Gastrocnemius medialis (tissue), 4 donors: Measurements from ENCODE around the gene OFD1. TPM values are rescaled to one million over a fixed set of nuclear protein-coding genes. Genes with fewer than 3 reads are reported as not detected.
A peak's percentile ranks its signal among the peaks of the same experiment; 100 is the strongest.

ENCODE experiments used
- ATAC-seq, 2 donors: fragments of 150-250 bp; one replicate each; pipeline ENCODE4 v1.9.1; 2016
- DNase-seq, 2 donors: peaks; one replicate each; pipeline ENCODE4 v3.0.0-alpha.2; 2019
- H3K27ac ChIP-seq, 4 donors: fragments of 200-600 bp; sonication (generic); 1 replicate in 1 of 4; 2 replicates in 3 of 4; pipeline ENCODE4 v1.5.1; 2016 to 2018; ENCODE audit warnings: mild to moderate bottlenecking in 2 of 4, moderate library complexity in 1 of 4
- H3K27me3 ChIP-seq, 3 donors: fragments of 200-600 bp; sonication (generic) in 2 of 3; 1 replicate in 1 of 3; 2 replicates in 2 of 3; pipeline versions ENCODE4 v1.5.1 to v1.6.0; 2016 to 2019; ENCODE audit warnings: mild to moderate bottlenecking in 1 of 3, moderate library complexity in 1 of 3
- H3K36me3 ChIP-seq, 2 donors: fragments of 200-600 bp; sonication (generic) in 1 of 2; one replicate each; pipeline ENCODE4 v1.5.1; 2017 to 2018
- H3K4me1 ChIP-seq, 2 donors: fragments of 200-600 bp; sonication (generic) in 1 of 2; one replicate each; pipeline ENCODE4 v1.5.1; 2016 to 2017; ENCODE audit warnings: mild to moderate bottlenecking in 2 of 2
- H3K4me3 ChIP-seq, 4 donors: fragments of 200-600 bp; sonication (generic) in 3 of 4; 1 replicate in 1 of 4; 2 replicates in 3 of 4; pipeline ENCODE4 v1.5.1; 2016 to 2019; ENCODE audit warnings: mild to moderate bottlenecking in 2 of 4
- H3K9me3 ChIP-seq, 3 donors: fragments of 200-600 bp; sonication (generic) in 2 of 3; 1 replicate in 1 of 3; 2 replicates in 2 of 3; pipeline ENCODE4 v1.5.1; 2016 to 2019
- CTCF ChIP-seq, 5 experiments: fragments of 450-650 bp in 3 of 5; fragments of 200-600 bp in 2 of 5; sonication (generic) in 2 of 5; IDR thresholded peaks in 4 of 5; conservative IDR thresholded peaks in 1 of 5; 1 replicate in 4 of 5; 2 replicates in 1 of 5; pipeline ENCODE4 v1.5.1; 2016 to 2019; ENCODE audit warnings: antibody characterized with exemption in 5 of 5, mild to moderate bottlenecking in 3 of 5, moderate library complexity in 3 of 5
- POLR2A ChIP-seq, 2 donors: fragments of 450-650 bp; IDR thresholded peaks; one replicate each; pipeline ENCODE4 v1.6.1; 2017; ENCODE audit warnings: antibody characterized with exemption in 2 of 2, mild to moderate bottlenecking in 2 of 2, moderate library complexity in 2 of 2
- in situ Hi-C, 4 donors: fragments of 200-750 bp; cut with MboI; loops; one replicate each; pipeline versions ENCODE4 v1.15.0 to v1.8.0; 2017; ENCODE audit warnings: low sequenced_read_pairs in 4 of 4
- intact Hi-C: fragments of 100-400 bp; cut with DNase I; formaldehyde crosslinking; loops from one replicate; pipeline ENCODE4 v1.15.1; 2023; ENCODE audit warnings: low total_unique reads
- total RNA-seq, 4 donors: library from RNA; depleted of rRNA; stranded (reverse); fragments of >200 nt; gene quantifications; one replicate each; pipeline versions ENCODE4 v1.1.0 to v1.2.3, GENCODE V29; 2016

OFD1 gene
- total RNA-seq, 4 donors from 2014 or later = 2.8 to 8.0 (median 7.0) TPM

- H3K9me3 ChIP-seq = no peaks in the 10 kb centered on the region
- no peaks in the 10 kb centered on the region for H3K27me3 ChIP-seq
- ATAC-seq (no peak), DNase-seq (no peak)
- TF ChIP-seq POLR2A (IDR thresholded peaks at IDR 0.05) (no peak), CTCF (IDR thresholded peaks at IDR 0.05 in 4 of 5, conservative IDR thresholded peaks at IDR 0.05 in 1 of 5) (no peak)
- no peak overlapping the region for H3K27ac ChIP-seq
- intact Hi-C loops (no loop called here), in situ Hi-C loops (no loop called here)
- no peak overlapping the region for H3K4me3 ChIP-seq
- peaks cover 0 to 22% of the 10 kb centered on the region in 2 donors for H3K36me3 ChIP-seq
- H3K4me1 ChIP-seq = no peaks in the 10 kb centered on the region
These were observed 17.6 kb downstream of the OFD1 start for GRCh38 chrX:13752141-13752540.

- Histone ChIP-seq H3K27me3 (no peaks in the 10 kb centered on the region), H3K4me1 (no peaks in the 10 kb centered on the region), H3K36me3 (peaks cover 0 to 22% of the 10 kb centered on the region in 2 donors), H3K27ac (no peak overlapping the region), H3K9me3 (no peaks in the 10 kb centered on the region), H3K4me3 (no peak overlapping the region)
- ATAC-seq (peak in 1 of 2 donors; percentile 53), DNase-seq (no peak)
- TF ChIP-seq CTCF (IDR thresholded peaks at IDR 0.05 in 4 of 5, conservative IDR thresholded peaks at IDR 0.05 in 1 of 5) = no peak
- no peak for TF ChIP-seq POLR2A (IDR thresholded peaks at IDR 0.05)
- intact Hi-C loops = no loop called here
- in situ Hi-C loops = no loop called here
These were observed 18.1 kb downstream of the OFD1 start for GRCh38 chrX:13752646-13753045.

GRCh38 chrX:13754765-13755164 is 20.2 kb downstream of the OFD1 start:
- intact Hi-C loops = no loop called here
- no peaks in the 10 kb centered on the region for H3K27me3 ChIP-seq
- ATAC-seq = no peak
- H3K27ac ChIP-seq = no peak overlapping the region
- no peak for TF ChIP-seq CTCF (IDR thresholded peaks at IDR 0.05 in 4 of 5, conservative IDR thresholded peaks at IDR 0.05 in 1 of 5)
- TF ChIP-seq POLR2A (IDR thresholded peaks at IDR 0.05) = no peak
- H3K4me3 ChIP-seq = no peak overlapping the region
- H3K36me3 ChIP-seq = peaks cover 0 to 29% of the 10 kb centered on the region in 2 donors
- no peaks in the 10 kb centered on the region for H3K4me1 ChIP-seq
- no peak for DNase-seq
- H3K9me3 ChIP-seq = no peaks in the 10 kb centered on the region
- in situ Hi-C loops = no loop called here

GRCh38 chrX:13755254-13755653 is 20.7 kb downstream of the OFD1 start:
- in situ Hi-C loops = no loop called here
- H3K4me1 ChIP-seq = no peaks in the 10 kb centered on the region
- ATAC-seq = no peak
- H3K36me3 ChIP-seq = peaks cover 0 to 34% of the 10 kb centered on the region in 2 donors
- no peaks in the 10 kb centered on the region for H3K9me3 ChIP-seq
- no peak for TF ChIP-seq CTCF (IDR thresholded peaks at IDR 0.05 in 4 of 5, conservative IDR thresholded peaks at IDR 0.05 in 1 of 5)
- no peak overlapping the region for H3K27ac ChIP-seq
- DNase-seq = no peak
- no peaks in the 10 kb centered on the region for H3K27me3 ChIP-seq
- H3K4me3 ChIP-seq = no peak overlapping the region
- intact Hi-C loops = no loop called here

- in situ Hi-C loops (no loop called here), intact Hi-C loops (no loop called here)
- H3K4me3 ChIP-seq = no peak overlapping the region
- no peak overlapping the region for H3K27ac ChIP-seq
- no peaks in the 10 kb centered on the region for H3K4me1 ChIP-seq
- TF ChIP-seq POLR2A (IDR thresholded peaks at IDR 0.05) = no peak
- TF ChIP-seq CTCF (IDR thresholded peaks at IDR 0.05 in 4 of 5, conservative IDR thresholded peaks at IDR 0.05 in 1 of 5) = no peak
- no peaks in the 10 kb centered on the region for H3K27me3 ChIP-seq
- no peaks in the 10 kb centered on the region for H3K9me3 ChIP-seq
- DNase-seq (no peak), ATAC-seq (no peak)
- peaks cover 0 to 30% of the 10 kb centered on the region in 2 donors for H3K36me3 ChIP-seq
These were observed 21.8 kb downstream of the OFD1 start for GRCh38 chrX:13756381-13756780.
